SKM-1 treated with dmso at 0.1 percent for 144 hours (cell line): ENCODE results near the gene IGF2R.

ENCODE experiments used
- DNase-seq: peaks from one replicate; lab custom pipeline; 2025; ENCODE audit not compliant: unreplicated experiment; lab: John Stamatoyannopoulos, UW

IGF2R gene

DNA sequence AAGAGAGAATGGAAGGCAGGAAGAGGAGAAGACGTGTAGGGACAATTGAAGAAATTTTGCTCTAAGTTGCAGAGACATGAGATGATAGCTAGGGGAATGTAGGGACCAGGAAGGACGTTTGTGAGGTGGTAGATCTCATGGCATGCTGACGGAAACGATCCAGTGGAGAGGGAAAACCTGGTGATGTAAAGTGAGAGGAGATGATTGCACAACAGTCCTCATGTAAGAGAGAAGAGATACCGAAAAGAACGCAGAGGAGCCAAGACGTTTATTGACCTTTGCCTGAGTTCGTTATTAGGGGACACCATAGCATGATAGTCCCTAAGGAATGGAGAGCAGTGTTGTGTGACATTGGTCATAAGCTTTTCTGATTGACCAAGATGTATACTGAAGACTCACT is 55.3 kb downstream of the IGF2R start:
- no peak for DNase-seq

DNA sequence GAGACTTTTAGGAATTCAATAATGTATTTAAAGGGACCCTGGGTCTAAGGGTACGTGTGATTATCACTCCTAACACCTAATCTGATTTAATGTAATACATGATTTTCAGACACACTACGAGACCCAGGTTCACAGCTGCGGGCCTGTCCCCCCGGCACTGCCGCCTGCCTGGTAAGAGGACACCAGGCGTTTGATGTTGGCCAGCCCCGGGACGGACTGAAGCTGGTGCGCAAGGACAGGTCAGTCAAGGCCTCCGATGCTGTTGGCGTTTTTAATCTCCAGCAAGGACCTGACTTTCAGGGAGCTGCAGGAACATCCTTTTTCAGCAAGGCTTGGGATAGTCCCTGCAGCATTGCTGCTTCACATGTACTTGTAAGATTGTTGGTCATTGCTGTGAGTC is 58.2 kb downstream of the IGF2R start:
- DNase-seq: no peak

DNA sequence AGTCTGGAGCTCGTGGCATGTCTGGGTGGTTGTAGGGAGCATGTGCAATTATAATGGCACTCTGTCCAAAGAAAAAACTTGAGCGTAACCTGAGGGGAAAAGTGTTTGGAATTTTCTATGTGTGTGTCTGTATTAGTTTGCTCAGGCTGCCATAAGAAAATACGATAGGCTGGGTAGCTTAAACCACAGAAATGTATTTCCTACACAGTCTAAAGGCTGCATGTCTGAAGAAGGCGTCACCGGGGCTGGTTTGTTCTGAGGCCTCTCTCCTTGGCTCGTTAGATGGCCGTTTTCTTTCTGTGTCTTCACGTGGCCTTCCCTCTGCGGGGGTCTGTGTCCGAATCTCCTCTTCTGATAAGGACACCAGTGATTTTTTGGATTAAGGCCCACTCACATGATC is 59.0 kb downstream of the IGF2R start:
- DNase-seq: no peak

DNA sequence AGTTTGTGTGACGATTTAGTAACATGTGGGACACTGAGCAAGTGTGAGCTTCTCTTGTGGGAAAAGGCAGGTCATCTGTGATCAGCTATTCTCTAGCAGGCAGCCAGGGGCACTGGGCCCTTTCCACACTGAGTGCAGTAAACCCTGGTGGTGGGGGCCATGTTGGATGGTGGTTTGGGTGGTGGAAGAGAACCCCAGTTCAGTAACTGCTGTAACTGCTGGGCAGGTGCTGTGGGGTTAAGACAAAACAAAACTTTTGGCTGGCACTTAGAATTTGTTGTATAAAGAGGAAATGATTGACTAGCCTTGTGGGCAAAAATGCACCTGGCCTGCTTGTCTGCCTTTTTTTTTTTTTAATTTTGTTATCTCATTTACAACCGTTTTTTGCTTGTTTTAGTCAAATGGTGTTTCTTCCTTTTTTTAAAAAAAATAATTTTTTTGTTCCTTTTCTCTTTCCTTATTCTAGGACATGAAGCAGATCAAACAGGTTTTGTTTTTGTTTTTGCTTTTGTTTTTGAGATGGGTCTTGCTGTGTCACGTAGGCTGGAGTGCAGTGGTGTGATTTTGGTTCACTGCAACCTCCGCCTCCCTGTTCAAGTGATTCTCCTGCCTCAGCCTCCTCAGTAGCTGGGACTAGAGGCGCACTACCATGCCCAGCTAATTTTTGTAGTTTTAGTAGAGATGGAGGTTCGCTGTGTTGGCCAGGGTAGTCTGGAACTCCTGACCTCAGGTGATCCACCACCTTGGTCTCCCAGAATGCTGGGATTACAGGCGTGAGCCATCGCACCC is 59.8 kb downstream of the IGF2R start:
- DNase-seq: no peak

DNA sequence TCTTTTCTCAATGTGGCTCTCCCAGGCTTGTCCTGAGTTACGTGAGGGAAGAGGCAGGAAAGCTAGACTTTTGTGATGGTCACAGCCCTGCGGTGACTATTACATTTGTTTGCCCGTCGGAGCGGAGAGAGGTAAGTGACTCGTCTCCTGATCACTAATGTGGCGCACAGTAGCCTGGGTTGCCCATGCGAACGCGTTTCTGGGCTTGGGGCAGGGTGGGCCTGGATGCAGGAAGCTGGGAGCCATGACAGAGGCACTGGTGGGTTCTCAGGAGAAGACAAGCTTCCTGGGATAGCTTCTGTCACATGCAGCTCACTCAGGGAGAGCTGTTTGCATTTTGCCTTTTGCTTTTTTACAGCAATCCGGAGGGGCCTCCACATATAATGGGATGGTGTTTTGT is 60.6 kb downstream of the IGF2R start:
- DNase-seq: no peak

DNA sequence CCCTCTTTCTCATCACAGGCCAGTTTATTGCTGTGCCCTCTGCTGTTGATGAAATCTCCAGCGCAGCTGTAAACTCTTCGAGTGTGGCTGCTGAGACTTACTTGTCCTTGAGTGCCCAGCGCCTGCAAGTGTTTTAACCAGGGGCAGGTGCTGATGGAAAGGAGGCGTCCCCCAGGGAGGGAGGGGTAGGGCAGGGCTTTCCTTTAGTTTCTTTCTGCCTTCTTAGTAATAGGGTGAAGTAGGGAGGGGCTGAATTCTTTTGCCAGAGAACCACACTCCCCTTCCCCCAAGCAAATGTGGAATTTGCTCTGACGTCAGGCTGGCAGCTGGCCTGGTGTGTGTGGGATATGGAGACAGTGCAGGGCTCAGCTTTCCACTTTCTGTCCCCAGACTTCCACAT is 61.2 kb downstream of the IGF2R start:
- no peak for DNase-seq

DNA sequence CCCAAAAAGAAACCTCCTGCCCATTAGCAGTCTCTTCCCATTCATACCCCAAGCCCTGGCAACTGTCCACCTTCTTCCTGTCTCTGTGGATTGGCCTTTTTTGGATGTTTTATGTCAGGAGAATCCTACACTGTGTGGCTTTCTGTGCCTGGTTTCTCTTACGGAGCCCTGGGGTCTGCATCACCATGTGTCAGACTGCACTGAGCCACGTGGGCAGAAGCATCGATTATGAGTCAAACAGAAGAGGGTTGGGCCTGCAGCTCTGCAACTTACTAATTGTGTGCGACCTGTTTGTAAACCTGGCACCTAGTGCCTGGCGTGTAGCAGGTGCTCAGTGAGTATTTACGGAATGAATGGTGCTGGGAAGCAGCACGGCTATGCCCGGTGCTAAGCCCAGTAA is 62.6 kb downstream of the IGF2R start:
- DNase-seq: no peak

DNA sequence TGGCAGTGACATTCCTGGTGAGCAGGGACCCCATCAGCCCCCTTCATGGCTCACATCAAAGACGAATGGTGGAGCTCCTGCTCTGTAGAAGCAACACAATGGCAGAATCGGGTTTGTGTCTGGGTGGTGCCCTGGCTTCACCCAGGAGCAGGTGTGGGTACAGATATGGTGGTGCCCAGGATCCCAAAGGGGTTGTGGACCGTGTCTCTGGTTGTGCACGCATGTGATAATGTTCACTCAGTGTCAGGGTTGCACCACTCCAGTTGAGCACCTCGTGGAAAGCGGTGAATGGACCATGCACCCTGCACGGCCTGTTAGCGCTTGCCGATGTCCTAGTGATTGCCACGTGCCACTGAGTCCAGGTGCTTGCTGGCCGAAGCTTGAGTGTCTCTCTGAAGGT is 63.0 kb downstream of the IGF2R start:
- DNase-seq: no peak

DNA sequence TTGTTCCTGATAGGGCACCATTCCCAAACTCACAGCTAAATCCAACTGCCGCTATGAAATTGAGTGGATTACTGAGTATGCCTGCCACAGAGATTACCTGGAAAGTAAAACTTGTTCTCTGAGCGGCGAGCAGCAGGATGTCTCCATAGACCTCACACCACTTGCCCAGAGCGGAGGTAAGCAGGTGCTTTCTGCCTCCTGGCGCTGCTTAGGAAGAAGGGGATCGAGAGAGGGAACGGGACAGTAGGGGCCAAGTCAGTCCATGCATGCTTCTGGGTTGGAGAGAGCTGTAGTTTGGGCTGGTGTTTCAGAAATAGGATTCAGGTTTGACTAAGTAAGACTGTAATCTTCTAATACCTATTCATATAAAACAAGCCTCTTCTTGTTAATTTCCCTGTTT is 63.7 kb downstream of the IGF2R start:
- no peak for DNase-seq

DNA sequence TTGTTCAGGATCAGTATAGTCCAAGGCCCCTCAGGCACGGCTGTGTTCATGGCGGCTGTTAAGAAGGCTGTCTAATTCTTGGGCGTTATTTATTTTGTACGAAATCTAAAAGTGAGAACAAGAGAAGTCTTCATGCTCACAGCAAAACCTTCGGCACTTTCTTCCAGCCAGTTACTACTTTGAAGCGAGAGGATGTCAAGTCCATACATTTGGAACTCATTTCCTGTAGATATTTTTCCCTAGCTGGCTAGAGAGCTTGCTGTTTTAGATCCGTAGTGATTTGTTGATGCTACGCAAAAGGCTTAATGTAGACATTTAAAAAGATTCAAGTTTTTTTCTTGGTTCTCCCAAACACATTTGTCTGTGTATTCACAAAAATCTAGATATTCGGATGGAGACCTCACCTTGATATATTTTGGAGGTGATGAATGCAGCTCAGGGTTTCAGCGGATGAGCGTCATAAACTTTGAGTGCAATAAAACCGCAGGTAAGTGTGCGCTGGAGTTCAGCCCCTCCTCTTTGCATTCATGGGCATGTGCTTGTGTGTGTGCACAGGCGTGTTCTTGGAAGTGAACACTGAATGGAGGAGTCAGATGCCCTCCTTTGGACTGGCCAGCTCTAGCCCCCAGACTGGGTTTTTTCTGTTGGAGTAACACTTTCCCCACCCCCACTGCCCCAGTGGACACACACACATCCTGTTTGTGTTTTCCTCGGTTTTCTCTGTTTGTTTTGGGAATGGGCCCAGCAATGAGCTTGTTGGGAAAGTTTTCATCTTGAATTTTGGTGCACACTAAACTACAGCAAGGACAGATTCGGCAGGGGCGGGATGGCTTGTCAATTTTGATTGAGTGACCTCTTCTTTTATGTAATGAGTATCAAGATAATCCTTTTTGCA is 65.4 kb downstream of the IGF2R start:
- no peak for DNase-seq

DNA sequence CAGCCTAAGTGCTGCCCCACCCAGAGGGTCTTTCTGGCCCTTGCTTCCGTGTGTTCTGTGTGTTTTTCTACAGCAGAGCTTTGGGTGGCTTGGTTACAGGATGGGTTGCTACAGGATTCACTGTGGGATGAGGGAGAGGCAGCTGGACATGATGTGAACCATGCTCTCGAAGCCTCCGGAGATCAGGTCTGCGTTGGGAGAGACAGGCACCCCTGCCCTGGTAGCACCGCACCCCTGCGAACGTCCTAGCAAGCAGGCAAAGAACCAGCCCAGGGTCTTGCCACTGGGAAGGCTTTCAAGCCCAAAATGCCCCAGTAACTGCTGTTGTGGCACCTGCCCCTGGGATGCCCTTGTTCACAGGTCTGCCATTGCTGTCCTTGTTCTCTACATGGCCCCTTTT is 66.4 kb downstream of the IGF2R start:
- DNase-seq: no peak

DNA sequence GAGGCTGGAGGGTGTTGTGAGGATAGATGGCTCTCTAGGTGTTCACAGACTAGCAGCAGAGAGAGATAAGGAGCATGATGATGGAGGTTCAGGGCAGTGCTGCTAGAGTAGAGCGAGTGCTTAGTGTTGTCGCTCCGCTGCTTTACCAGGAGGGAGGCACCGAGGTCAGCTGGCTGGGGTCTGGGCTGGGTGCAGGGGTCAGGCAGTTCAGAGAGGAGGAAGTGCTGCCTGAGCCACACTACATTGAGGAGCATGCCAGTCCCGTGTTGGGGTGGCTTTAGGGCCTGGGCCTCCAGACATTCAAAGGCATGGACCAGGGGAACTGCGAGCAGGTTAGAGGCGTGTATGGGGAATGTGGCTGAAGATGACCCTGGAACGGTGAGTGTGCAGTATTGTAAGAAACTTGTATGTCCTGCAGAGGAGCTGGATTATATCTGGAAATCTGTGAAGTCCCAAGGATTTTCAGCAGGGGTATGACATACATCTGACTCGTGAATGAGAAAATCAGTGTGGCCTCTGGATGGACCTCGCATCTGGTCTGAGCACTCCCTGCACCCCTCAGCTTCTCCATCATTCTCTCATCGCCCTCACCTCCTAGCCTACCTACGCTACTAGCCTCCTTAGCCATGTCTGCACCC is 66.9 kb downstream of the IGF2R start:
- DNase-seq: no peak

DNA sequence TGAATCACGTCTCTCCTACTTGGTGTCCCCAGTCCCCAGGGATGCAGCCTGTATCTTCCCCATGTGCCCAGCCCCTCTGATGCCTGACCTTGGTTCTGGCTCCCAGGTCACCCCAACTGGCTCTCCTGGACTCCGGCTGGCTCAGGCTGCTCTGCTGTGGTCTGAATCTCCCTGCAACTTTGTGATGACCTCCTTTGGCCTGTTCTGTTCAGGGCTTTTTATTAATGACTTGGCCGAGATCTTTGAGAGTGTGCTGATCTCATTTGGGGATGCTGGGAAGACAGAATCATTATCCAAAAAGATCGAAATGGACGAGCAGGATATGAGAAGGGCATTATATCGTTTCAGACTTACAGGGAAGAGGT is 67.4 kb downstream of the IGF2R start:
- DNase-seq: no peak

DNA sequence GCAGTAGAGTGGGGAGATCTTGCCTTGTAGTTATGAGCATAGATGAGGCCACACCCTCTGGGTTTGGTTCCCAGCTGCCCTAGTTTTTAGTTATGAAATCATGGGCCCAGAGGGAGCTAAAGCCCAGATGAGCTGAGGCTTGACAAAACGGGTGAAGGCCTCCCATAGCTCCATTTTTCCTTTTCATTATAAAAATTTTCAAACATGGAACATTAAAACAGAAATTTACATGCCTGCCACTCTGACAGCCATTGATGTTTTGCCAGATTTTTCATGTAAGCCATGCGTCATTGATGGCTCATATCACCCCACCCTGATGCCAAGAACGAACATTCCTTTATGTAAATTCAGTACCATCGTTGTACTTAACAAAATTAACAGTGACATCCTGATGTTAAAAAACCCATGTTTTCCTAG is 67.9 kb downstream of the IGF2R start:
- DNase-seq: no peak

DNA sequence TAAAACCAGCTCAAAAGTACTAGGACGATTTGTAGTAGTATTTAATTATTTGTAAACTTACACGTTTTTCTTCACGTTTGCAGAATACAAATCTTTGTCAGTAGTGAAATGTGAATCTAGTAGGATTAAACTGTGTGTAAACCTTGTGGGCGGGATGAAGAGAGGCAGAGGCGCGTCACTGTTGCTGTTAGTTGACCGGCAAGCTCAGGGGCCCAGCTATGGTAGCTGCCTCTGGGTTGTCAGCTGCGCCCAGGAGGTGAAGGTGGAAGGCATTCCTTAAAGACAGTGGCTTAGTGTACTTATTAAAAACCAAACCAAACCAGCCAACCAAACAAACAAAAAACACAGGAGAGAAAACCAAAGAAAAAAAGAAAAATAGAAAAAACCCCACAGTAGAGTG is 69.6 kb downstream of the IGF2R start:
- no peak for DNase-seq

DNA sequence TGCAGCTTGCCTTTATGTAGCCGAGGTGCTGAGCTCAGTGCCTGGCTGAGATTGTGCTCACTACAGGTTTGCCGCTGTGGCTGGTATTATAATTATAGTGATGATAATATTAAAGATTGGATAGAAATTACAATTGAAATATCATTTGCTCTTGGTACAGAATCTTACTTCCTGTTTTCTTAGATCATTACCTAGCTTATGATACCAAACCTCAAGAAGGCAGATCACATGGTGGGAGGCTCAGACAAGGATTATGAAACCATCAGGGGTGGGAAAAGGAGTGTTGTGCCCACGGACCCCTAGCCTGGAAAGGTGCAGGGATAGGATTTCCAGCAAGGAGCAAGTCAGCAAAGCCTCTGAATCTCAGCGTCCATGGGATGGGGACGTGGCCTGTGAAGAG is 70.6 kb downstream of the IGF2R start:
- DNase-seq: no peak

DNA sequence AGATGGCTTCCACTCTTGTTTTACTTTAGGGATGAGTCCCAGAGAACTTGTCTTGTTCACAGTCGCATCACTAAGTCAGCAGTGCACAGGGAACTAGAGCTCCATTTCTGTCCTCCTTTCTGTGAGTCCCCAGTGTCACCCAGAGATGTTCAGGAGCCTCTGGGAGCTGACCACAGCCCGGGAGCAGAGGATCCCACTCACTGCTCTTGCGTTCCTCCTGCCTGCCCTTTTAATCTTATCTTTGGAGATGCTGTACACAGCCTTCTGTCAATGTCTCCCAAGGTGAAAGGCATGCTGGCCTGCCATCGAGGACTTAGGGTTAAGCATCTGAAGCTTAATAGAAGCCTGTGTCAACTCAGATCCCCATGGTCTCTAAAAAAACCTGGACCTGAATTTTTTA is 71.2 kb downstream of the IGF2R start:
- no peak for DNase-seq

DNA sequence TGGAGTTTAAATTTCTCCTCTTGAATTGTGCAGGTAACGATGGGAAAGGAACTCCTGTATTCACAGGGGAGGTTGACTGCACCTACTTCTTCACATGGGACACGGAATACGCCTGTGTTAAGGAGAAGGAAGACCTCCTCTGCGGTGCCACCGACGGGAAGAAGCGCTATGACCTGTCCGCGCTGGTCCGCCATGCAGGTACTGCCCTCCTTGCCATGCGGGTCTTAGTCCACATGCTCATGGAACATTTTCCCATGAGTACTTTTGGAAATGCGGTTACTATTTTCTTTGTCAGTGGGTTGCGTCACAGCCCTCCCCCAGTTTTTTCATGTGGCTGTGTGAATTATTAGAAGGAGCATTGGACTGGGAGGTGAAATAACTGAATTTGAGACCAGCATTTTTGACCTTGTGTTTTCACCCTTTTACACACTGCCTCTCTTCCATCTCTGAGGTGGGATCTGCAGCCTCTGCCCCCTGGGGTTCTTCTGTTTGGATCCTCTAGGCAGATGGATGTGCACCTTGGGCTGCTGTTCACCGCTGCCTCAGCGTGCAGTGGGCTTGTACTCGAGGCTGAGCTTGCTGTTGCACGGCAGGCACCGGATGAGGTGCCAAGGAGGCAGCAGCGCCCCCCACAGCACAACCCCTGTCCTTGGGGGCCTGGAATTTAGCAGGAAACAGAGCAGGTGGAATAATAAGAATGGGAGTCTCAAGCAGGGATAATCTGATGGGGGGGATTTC is 71.8 kb downstream of the IGF2R start:
- no peak for DNase-seq

DNA sequence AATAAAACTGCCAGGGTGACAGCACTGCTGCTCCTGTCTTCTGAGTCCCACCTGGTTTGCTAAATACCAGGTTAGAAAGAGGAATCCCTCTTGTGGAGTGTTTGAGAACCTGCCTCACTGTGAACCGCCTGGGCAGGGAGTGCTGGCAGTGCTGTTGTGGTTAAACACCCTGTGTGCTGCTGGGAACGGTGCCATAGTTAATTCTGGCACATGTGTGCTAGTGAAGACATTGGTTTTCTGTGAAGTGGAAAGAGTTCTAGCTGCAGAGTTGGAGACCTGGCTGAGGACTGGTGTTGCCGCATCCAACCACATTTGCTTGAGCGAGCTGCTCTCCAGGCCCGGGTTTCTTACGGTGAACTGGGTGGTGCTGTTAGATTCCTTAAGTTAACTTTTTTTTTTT is 72.7 kb downstream of the IGF2R start:
- no peak for DNase-seq

DNA sequence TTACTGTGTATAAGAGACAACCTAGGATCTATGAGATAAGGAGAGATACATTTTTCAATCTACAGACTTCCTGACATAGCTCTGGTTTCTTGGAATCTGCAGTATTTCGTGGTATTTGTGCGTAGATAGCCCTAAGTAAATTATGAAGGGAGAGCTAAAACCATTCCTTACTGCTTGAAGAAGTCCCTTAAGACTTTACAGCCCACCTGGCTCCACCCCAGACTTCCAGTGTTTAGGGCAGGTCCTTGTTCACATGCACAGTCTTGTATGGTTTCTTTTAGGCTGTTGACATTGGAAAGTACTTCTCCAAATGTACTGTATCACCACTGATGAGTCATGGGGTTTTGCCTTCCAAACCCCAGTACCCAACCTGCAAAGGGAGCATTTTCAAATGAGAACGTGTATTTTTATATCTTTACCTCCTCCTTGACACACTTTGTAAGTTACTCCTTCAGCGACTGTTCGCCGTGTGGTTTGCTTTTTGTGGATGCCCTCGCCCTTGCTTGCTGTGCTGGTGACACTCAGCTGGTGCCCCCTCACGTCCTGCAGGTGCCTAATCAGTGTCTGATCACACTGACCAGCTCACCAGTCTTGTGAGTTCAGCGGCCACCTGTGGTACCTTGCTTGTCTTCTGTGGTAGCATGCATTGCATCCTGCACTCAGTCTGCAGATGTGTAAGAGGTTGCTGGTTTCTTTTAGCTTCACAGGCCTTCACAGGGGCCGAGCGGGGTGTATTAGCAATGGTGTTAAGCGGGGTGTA is 73.3 kb downstream of the IGF2R start:
- DNase-seq: no peak
